SK-N-SH (cell line): ENCODE measurements around the gene STX3. TPM values are rescaled to one million over a fixed set of nuclear protein-coding genes. Genes with fewer than 3 reads are reported as not detected.

ENCODE experiments used
- CTCF ChIA-PET: fragments of 300-600, 350-600 bp; formaldehyde crosslinking; extraction: SDS; loops from one replicate; lab custom pipeline; 2021; lab: Yijun Ruan, JAX
- POLR2A ChIA-PET: fragments of 350-600 bp; sonication (Branson Sonifier 250); formaldehyde crosslinking; extraction: SDS; loops from one replicate; lab custom pipeline; 2020; ENCODE audit warnings: antibody characterized with exemption, inconsistent platforms; lab: Yijun Ruan, JAX
- DNase-seq: peaks from one replicate; pipeline ENCODE4 v3.0.0; 2012
- H2AFZ ChIP-seq: fragments of 200-600 bp; sonication (generic); 2 replicates; pipeline ENCODE4 v1.8.1; 2016; ENCODE audit warnings: antibody characterized with exemption, mild to moderate bottlenecking, low read depth
- H3F3A ChIP-seq: fragments of 200-600 bp; sonication (generic); replicated peaks from 2 replicates; pipeline ENCODE3; 2016; ENCODE audit warnings: antibody characterized with exemption, mild to moderate bottlenecking; ENCODE audit not compliant: insufficient read depth
- H3K27ac ChIP-seq, 2 experiments: fragments of 200-500 bp in 1 of 2; fragments of 200-600 bp in 1 of 2; sonication (Bioruptor generic) in 1 of 2; sonication (generic), shearing (Covaris generic) in 1 of 2; 2 replicates each; pipeline versions ENCODE4 v1.5.1 to v1.6.1; 2014 to 2016; ENCODE audit warnings: low read depth in 2 of 2, inconsistent platforms in 1 of 2, low read length in 1 of 2, mild to moderate bottlenecking in 1 of 2, mixed read lengths in 1 of 2
- H3K27me3 ChIP-seq: fragments of 200-600 bp; sonication (generic), shearing (Covaris generic); 2 replicates; pipeline ENCODE4 v1.6.1; 2016; ENCODE audit warnings: mixed run types; ENCODE audit not compliant: insufficient read depth
- H3K36me3 ChIP-seq, 2 experiments: fragments of 200-500 bp in 1 of 2; fragments of 200-600 bp in 1 of 2; sonication (Bioruptor generic) in 1 of 2; sonication (generic) in 1 of 2; replicated peaks in 1 of 2; 2 replicates each; pipeline versions ENCODE3 to v1.5.1; 2014 to 2016; ENCODE audit warnings: low read length in 1 of 2, mild to moderate bottlenecking in 1 of 2; ENCODE audit not compliant: insufficient read depth in 2 of 2, control insufficient read depth in 1 of 2
- H3K4me1 ChIP-seq, 2 experiments: fragments of 200-500 bp in 1 of 2; fragments of 200-600 bp in 1 of 2; sonication (Bioruptor generic) in 1 of 2; sonication (generic), shearing (Covaris generic) in 1 of 2; 2 replicates each; pipeline versions ENCODE4 v1.5.1 to v1.6.1; 2014 to 2016; ENCODE audit warnings: low read depth in 1 of 2, low read length in 1 of 2, mixed run types in 1 of 2; ENCODE audit not compliant: insufficient read depth in 2 of 2, control insufficient read depth in 1 of 2
- H3K4me2 ChIP-seq: fragments of 200-600 bp; sonication (generic), shearing (Covaris generic); 2 replicates; pipeline ENCODE4 v1.6.1; 2017; ENCODE audit warnings: mixed run types
- H3K4me3 ChIP-seq, 2 experiments: fragments of 200-500 bp in 1 of 2; fragments of 200-600 bp in 1 of 2; sonication (Bioruptor generic) in 1 of 2; sonication (generic), shearing (Covaris generic) in 1 of 2; 2 replicates each; pipeline versions ENCODE4 v1.5.1 to v1.8.1; 2014 to 2016; ENCODE audit warnings: low read depth in 2 of 2, inconsistent platforms in 1 of 2, low read length in 1 of 2, mild to moderate bottlenecking in 1 of 2, mixed read lengths in 1 of 2, moderate library complexity in 1 of 2
- H3K79me2 ChIP-seq: fragments of 200-600 bp; sonication (generic); 2 replicates; pipeline ENCODE4 v1.8.1; 2017; ENCODE audit warnings: mild to moderate bottlenecking; ENCODE audit not compliant: insufficient read depth
- H3K9ac ChIP-seq: fragments of 200-600 bp; sonication (generic); 2 replicates; pipeline ENCODE4 v1.6.1; 2017; ENCODE audit warnings: mixed run types
- H3K9me2 ChIP-seq: fragments of 200-600 bp; sonication (generic); 2 replicates; pipeline ENCODE4 v1.6.1; 2017; ENCODE audit warnings: mixed run types
- H3K9me3 ChIP-seq: fragments of 200-600 bp; sonication (generic); 2 replicates; pipeline ENCODE4 v1.6.1; 2017; ENCODE audit warnings: mixed run types, mild to moderate bottlenecking, moderate library complexity
- H4K20me1 ChIP-seq: fragments of 200-600 bp; sonication (generic); 2 replicates; pipeline ENCODE4 v1.6.1; 2017; ENCODE audit warnings: mild to moderate bottlenecking, mixed run types; ENCODE audit not compliant: insufficient read depth
- CTCF ChIP-seq: fragments of 200-600 bp; sonication (generic); IDR thresholded peaks from 2 replicates; pipeline ENCODE4 v1.6.1; 2017; ENCODE audit warnings: antibody characterized with exemption, mild to moderate bottlenecking, moderate library complexity
- ELF1 ChIP-seq: IDR thresholded peaks from 2 replicates; pipeline ENCODE4 v1.4.0; 2012
- FOSL2 ChIP-seq: IDR thresholded peaks from 2 replicates; pipeline ENCODE4 v1.4.0; 2012; ENCODE audit warnings: low read depth, mild to moderate bottlenecking, moderate library complexity, borderline replicate concordance
- IRF3 ChIP-seq: fragments of 150-350 bp; IDR thresholded peaks from 2 replicates; pipeline ENCODE4 v1.6.1; 2016; ENCODE audit warnings: mild to moderate bottlenecking, low read depth, low read length
- JUND ChIP-seq: IDR thresholded peaks from 2 replicates; pipeline ENCODE4 v1.4.0; 2012
- MAX ChIP-seq: IDR thresholded peaks from 2 replicates; pipeline ENCODE4 v1.4.0; 2012; ENCODE audit warnings: low read depth
- NRF1 ChIP-seq: IDR thresholded peaks from 2 replicates; pipeline ENCODE4 v1.6.1; 2012; ENCODE audit warnings: low read depth, mild to moderate bottlenecking, low read length
- RFX5 ChIP-seq: IDR thresholded peaks from 2 replicates; pipeline ENCODE4 v1.6.1; 2012; ENCODE audit warnings: mild to moderate bottlenecking, improper control_type of control experiment, low read length
- RXRA ChIP-seq: IDR thresholded peaks from 2 replicates; pipeline ENCODE4 v1.4.0; 2012; ENCODE audit warnings: low read depth, mild to moderate bottlenecking, borderline replicate concordance
- SMC3 ChIP-seq: IDR thresholded peaks from 2 replicates; pipeline ENCODE4 v1.6.1; 2012; ENCODE audit warnings: low read depth, low read length, improper control_type of control experiment
- TCF12 ChIP-seq: IDR thresholded peaks from 2 replicates; pipeline ENCODE4 v1.4.0; 2012
- TEAD4 ChIP-seq: IDR thresholded peaks from 2 replicates; pipeline ENCODE4 v1.4.0; 2012; ENCODE audit warnings: mild to moderate bottlenecking, borderline replicate concordance; ENCODE audit not compliant: insufficient read depth
- USF1 ChIP-seq: IDR thresholded peaks from 2 replicates; pipeline ENCODE4 v1.4.0; 2012; ENCODE audit warnings: low read depth, borderline replicate concordance
- YY1 ChIP-seq: IDR thresholded peaks from 2 replicates; pipeline ENCODE4 v1.4.0; 2012; ENCODE audit warnings: low read depth, mild to moderate bottlenecking
- ZBTB33 ChIP-seq: IDR thresholded peaks from 2 replicates; pipeline ENCODE4 v1.4.0; 2012; ENCODE audit warnings: low read depth, borderline replicate concordance
- WGBS: methylation state at CpG from one replicate; pipeline ENCODE4 v1.1.6; 2017; ENCODE audit warnings: low lambda C conversion rate; 5-methylcytosine and 5-hydroxymethylcytosine counted together
- polyA plus RNA-seq, 3 experiments: library from polyadenylated mRNA; depleted of rRNA; stranded (reverse); fragments of >200 nt; gene quantifications; 2 replicates each; pipeline ENCODE4 v1.2.3, GENCODE V29; 2012

STX3 gene
- polyA plus RNA-seq, 1 of the 3 experiments (the other 2 are of a cell fraction), result 21.4 TPM

- Histone ChIP-seq H3K4me2 (no peak overlapping the region), H4K20me1 (peaks cover 81% of the 10 kb centered on the region), H3K36me3 (peaks cover 2 to 3% of the 10 kb centered on the region in 2 experiments), H3K4me3 (no peak overlapping the region), H2AFZ (no peak overlapping the region), H3F3A (peaks cover 8% of the 10 kb centered on the region), H3K4me1 (peaks cover 0 to 5% of the 10 kb centered on the region in 2 experiments; a peak in 1 of 4 replicates), H3K9me2 (no peaks in the 10 kb centered on the region), H3K27ac (no peak overlapping the region), H3K9ac (no peak overlapping the region), H3K79me2 (peaks cover 84% of the 10 kb centered on the region), H3K27me3 (no peaks in the 10 kb centered on the region), H3K9me3 (no peaks in the 10 kb centered on the region)
- DNase-seq, result no peak
- TF ChIP-seq ELF1 (no peak), YY1 (no peak), NRF1 (no peak), IRF3 (no peak), TCF12 (no peak), RFX5 (no peak), RXRA (no peak), TEAD4 (no peak), SMC3 (no peak), FOSL2 (no peak), JUND (no peak), MAX (no peak), ZBTB33 (no peak), CTCF (no peak), USF1 (no peak)
- 92% methylated on average over 1 of the region's 1 CpG for WGBS
- CTCF ChIA-PET, result interaction anchor here (1.4 to 1.8 kb wide), 2 partner anchors 11 to 12 kb away, joined by 3 to 6 read pairs; partner anchors contain the start of gene STX3
- POLR2A ChIA-PET, result no interaction called here
These were observed 12.0 kb downstream of the STX3 start for GRCh38 chr11:59767225-59767611.
